ENCODE measurements around the gene RMC1.

DNA sequence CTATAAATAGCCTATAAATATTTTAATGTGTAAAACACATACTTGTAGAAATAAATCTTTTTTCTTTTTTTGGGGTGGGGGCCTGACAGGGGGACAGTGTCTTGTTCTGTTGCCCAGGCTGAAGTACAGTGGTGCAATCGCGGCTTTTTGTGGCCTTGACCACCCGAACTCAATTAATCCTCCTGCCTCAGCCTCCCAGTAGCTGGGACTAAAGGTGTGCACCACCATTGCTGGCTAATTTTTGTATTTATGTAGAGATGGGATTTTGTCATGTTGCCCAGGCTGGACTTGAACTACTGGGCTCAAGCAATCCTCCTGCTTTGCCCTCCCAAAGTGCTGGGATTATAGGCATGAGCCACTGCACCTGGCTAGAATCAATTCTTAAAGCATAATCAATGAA, 45.4 kb downstream of the RMC1 start:
- no peak for TF ChIP-seq EZH2 (IDR thresholded peaks at IDR 0.05)
- TF ChIP-seq, protein P1, sequence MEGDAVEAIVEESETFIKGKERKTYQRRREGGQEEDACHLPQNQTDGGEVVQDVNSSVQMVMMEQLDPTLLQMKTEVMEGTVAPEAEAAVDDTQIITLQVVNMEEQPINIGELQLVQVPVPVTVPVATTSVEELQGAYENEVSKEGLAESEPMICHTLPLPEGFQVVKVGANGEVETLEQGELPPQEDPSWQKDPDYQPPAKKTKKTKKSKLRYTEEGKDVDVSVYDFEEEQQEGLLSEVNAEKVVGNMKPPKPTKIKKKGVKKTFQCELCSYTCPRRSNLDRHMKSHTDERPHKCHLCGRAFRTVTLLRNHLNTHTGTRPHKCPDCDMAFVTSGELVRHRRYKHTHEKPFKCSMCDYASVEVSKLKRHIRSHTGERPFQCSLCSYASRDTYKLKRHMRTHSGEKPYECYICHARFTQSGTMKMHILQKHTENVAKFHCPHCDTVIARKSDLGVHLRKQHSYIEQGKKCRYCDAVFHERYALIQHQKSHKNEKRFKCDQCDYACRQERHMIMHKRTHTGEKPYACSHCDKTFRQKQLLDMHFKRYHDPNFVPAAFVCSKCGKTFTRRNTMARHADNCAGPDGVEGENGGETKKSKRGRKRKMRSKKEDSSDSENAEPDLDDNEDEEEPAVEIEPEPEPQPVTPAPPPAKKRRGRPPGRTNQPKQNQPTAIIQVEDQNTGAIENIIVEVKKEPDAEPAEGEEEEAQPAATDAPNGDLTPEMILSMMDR (IDR thresholded peaks at IDR 0.05), result no peak
- no peak for TF ChIP-seq EZH2phosphoT487 (IDR thresholded peaks at IDR 0.05)
